Cardiac muscle cell (in vitro differentiated cells and primary cell): Measurements from ENCODE around the gene ZFP36. TPM values are rescaled to one million over a fixed set of nuclear protein-coding genes. Genes with fewer than 3 reads are reported as not detected.

Experiments
- DNase-seq, 2 donors: peaks; one replicate each; pipeline versions ENCODE4 v3.0.0 to v3.0.0-alpha.2; 2010 to 2017; ENCODE audit warnings: low read depth in 1 of 2, low spot score in 1 of 2
- H3K27ac ChIP-seq: fragments of 200-600 bp; sonication (generic); 2 replicates; pipeline ENCODE4 v1.5.1; 2016
- H3K27me3 ChIP-seq: fragments of 200-600 bp; sonication (generic); 2 replicates; pipeline ENCODE4 v1.6.0; 2016; ENCODE audit warnings: control low read depth
- H3K36me3 ChIP-seq: fragments of 200-600 bp; sonication (generic); 2 replicates; pipeline ENCODE4 v1.5.1; 2016; ENCODE audit warnings: control low read depth
- H3K4me1 ChIP-seq: fragments of 200-600 bp; sonication (generic); 2 replicates; pipeline ENCODE4 v1.8.1; 2017; ENCODE audit warnings: low read depth, mild to moderate bottlenecking, mixed run types
- H3K4me3 ChIP-seq: fragments of 200-600 bp; sonication (generic); 2 replicates; pipeline ENCODE4 v1.5.1; 2016; ENCODE audit warnings: mild to moderate bottlenecking
- H3K9me3 ChIP-seq: fragments of 200-600 bp; sonication (generic); 2 replicates; pipeline ENCODE4 v1.5.1; 2017; ENCODE audit warnings: low read depth, mild to moderate bottlenecking, control low read depth
- CTCF ChIP-seq: IDR thresholded peaks from 2 replicates; pipeline ENCODE4 v1.5.1; 2012; ENCODE audit warnings: low read depth, mild to moderate bottlenecking, low read length
- polyA plus RNA-seq: library from polyadenylated mRNA; unstranded; fragments of >200 nt; fragmentation: Nextera tagmentation; extraction: Ambion mirVana; gene quantifications from 2 replicates; pipeline ENCODE4 v1.2.1, GENCODE V29; 2016
- total RNA-seq: library from RNA; depleted of rRNA; stranded (reverse); fragments of >200 nt; gene quantifications from 2 replicates; pipeline ENCODE4 v1.2.3, GENCODE V29; 2016

ZFP36 gene
- total and polyA plus RNA-seq, 2 experiments from 2014 or later: 14.6 to 53.4 TPM

- Histone ChIP-seq H3K4me1 (no peaks in the 10 kb centered on the region), H3K4me3 (no peak overlapping the region), H3K27me3 (no peaks in the 10 kb centered on the region), H3K9me3 (no peaks in the 10 kb centered on the region), H3K27ac (no peak overlapping the region), H3K36me3 (peaks cover 32% of the 10 kb centered on the region)
- no peak for TF ChIP-seq CTCF
- DNase-seq: no peak
Measured at GRCh38 chr19:39365531-39365930, 41.1 kb upstream of the ZFP36 start.

- H3K4me1 ChIP-seq: no peaks in the 10 kb centered on the region
- no peaks in the 10 kb centered on the region for H3K9me3 ChIP-seq
- TF ChIP-seq CTCF: no peak
- peaks cover 42% of the 10 kb centered on the region for H3K36me3 ChIP-seq
- H3K27me3 ChIP-seq: no peaks in the 10 kb centered on the region
- DNase-seq: no peak
- no peak overlapping the region for H3K27ac ChIP-seq
- no peak overlapping the region for H3K4me3 ChIP-seq
Measured at GRCh38 chr19:39369200-39369599, 37.4 kb upstream of the ZFP36 start.

- no peaks in the 10 kb centered on the region for H3K9me3 ChIP-seq
- H3K4me3 ChIP-seq: no peak overlapping the region
- H3K27me3 ChIP-seq: no peaks in the 10 kb centered on the region
- DNase-seq: no peak
- TF ChIP-seq CTCF: no peak
- H3K27ac ChIP-seq: no peak overlapping the region
- peaks cover 45% of the 10 kb centered on the region for H3K36me3 ChIP-seq
- no peaks in the 10 kb centered on the region for H3K4me1 ChIP-seq
Measured at GRCh38 chr19:39370735-39371134, 35.9 kb upstream of the ZFP36 start.

GRCh38 chr19:39372047-39372802 is 34.4 kb upstream of the ZFP36 start:
- H3K36me3 ChIP-seq: peaks cover 44% of the 10 kb centered on the region
- H3K4me3 ChIP-seq: no peak overlapping the region
- peak in 1 of 2 donors; percentile 99 for DNase-seq
- no peak overlapping the region for H3K27ac ChIP-seq
- H3K27me3 ChIP-seq: no peaks in the 10 kb centered on the region
- TF ChIP-seq CTCF: no peak
- no peaks in the 10 kb centered on the region for H3K9me3 ChIP-seq
- H3K4me1 ChIP-seq: no peaks in the 10 kb centered on the region

- H3K36me3 ChIP-seq: peaks cover 51% of the 10 kb centered on the region
Measured at GRCh38 chr19:39372941-39373340, 33.7 kb upstream of the ZFP36 start.

More at GRCh38 chr19:39372941-39373340, 33.7 kb upstream of the ZFP36 start:
- Histone ChIP-seq H3K4me1 (no peaks in the 10 kb centered on the region), H3K27ac (no peak overlapping the region), H3K27me3 (no peaks in the 10 kb centered on the region), H3K9me3 (no peaks in the 10 kb centered on the region), H3K4me3 (no peak overlapping the region)
- no peak for TF ChIP-seq CTCF
- DNase-seq: peak in 1 of 2 donors; percentile 62
